Activated naive CD8-positive, alpha-beta T cell treated with anti-CD3 and anti-CD28 coated beads, Interleukin-2, amount 10 ng/mL, durations not matched to agents 7 days and 5 days (primary cell): ENCODE data around the gene ETV7. TPM values are rescaled to one million over a fixed set of nuclear protein-coding genes. Genes with fewer than 3 reads are reported as not detected.
"Not testable (repeated sequence)": the region's sequence is repeated elsewhere in the genome, so short reads cannot be mapped to it uniquely, and the experiment has no call there.

Experiments used
- ATAC-seq: fragments of 150-1000 bp; cut with Tn5 transposase; one replicate; pipeline ENCODE4 v1.10.0; 2021; ENCODE audit warnings: low read depth, moderate library complexity
- POLR2A ChIA-PET: fragments of 350-600 bp; sonication (Branson Sonifier 250); formaldehyde crosslinking; loops from one replicate; lab custom pipeline; 2021; ENCODE audit warnings: antibody characterized with exemption; lab: Charles Lee
- DNase-seq: peaks from one replicate; pipeline ENCODE4 v3.0.0; 2021
- H3K27ac Mint-ChIP-seq: one replicate; pipeline ENCODE4 v1.8.0; 2022; ENCODE audit warnings: mild to moderate bottlenecking, mixed read lengths
- H3K27me3 Mint-ChIP-seq: one replicate; pipeline ENCODE4 v1.8.0; 2022; ENCODE audit warnings: mild to moderate bottlenecking, moderate library complexity, mixed read lengths
- H3K36me3 Mint-ChIP-seq: one replicate; pipeline ENCODE4 v1.8.0; 2021; ENCODE audit warnings: mild to moderate bottlenecking, mixed read lengths
- H3K4me1 Mint-ChIP-seq: one replicate; pipeline ENCODE4 v1.8.0; 2021; ENCODE audit warnings: mixed read lengths
- H3K4me3 Mint-ChIP-seq: one replicate; pipeline ENCODE4 v1.8.0; 2022; ENCODE audit warnings: mild to moderate bottlenecking, moderate library complexity, mixed read lengths
- H3K9me3 Mint-ChIP-seq: one replicate; pipeline ENCODE4 v1.8.0; 2021; ENCODE audit warnings: mixed read lengths
- total RNA-seq, 2 experiments: library from RNA; stranded (reverse); gene quantifications; one replicate each; pipeline ENCODE4 v1.2.3, GENCODE V29; 2021

ETV7 gene
- total RNA-seq, 2 experiments from 2014 or later = 8.7 to 9.8 TPM

DNA sequence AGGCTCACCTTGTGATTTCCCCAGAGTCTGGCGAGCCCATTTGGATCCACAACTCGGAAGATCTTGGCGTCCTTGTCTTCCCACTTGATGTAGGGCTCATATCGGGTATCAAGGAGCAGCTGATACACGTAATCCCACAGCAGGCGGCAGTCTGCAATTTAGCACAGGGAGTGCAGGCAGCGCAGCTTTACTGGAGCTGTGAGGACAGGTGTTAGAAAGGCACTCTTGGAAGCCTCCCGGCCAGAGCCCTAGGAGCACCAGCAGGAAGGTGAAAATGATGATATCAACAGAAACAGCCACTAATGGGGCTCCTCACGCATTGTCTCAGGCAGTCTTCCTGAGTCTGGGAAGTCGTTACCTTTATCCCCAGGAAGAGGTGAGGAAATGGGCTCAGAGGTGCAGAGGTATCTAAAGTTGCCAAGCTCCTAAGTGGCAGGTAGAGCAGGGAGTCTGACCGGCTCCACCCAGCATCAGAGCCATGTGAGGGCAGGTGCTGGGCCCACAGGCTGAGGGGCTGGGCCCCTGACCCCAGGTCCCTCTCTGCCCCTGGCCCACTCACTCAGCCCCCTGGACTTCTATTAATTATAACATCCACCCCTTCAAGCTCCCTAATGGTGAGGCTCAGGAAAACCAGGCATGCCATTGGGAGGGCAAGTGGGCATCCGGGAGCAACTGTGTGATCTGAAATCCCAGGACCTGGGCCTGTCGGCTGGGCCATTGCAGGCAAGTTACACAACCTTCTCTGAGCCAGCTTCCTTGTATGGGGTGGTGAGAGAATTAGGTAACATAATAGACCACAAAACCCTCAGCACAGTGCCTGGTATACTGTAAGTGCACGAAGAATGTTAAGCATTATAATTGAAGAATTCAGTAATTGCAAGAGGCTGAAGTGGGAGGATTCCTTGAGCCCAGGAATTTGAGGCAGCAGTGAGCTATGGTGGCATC is 18.3 kb downstream of the ETV7 start:
- ATAC-seq (no peak), DNase-seq (no peak)
- H3K27ac Mint-ChIP-seq = no peak overlapping the region
- no peaks in the 10 kb centered on the region for H3K9me3 Mint-ChIP-seq
- H3K4me3 Mint-ChIP-seq = no peak overlapping the region
- POLR2A ChIA-PET = no interaction called here
- peaks cover 1% of the 10 kb centered on the region for H3K4me1 Mint-ChIP-seq
- no peaks in the 10 kb centered on the region for H3K27me3 Mint-ChIP-seq
- peaks cover 9% of the 10 kb centered on the region for H3K36me3 Mint-ChIP-seq

DNA sequence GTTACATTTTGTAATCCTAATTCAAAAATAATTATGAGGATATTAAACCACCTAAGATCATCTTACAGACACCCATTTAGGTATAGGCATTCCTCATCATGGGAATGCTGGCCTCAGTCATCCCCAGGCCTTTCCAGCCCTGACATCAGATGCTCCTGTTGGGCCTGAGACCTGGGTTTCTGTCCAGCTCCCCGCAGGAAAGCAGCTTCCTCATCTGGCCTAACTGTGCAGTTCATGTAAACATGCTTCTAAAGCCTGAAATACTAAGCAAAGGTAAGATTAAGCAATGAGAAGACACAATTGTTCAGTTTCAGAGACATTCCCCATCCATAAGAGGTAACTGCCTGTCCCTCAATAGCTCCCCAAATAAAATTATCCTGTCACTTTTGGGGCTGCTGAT is 19.0 kb downstream of the ETV7 start:
- Mint-ChIP-seq H3K4me3 (no peak overlapping the region), H3K27ac (no peak overlapping the region), H3K9me3 (no peaks in the 10 kb centered on the region), H3K27me3 (no peaks in the 10 kb centered on the region), H3K4me1 (peaks cover 1% of the 10 kb centered on the region), H3K36me3 (peaks cover 9% of the 10 kb centered on the region)
- POLR2A ChIA-PET = no interaction called here
- ATAC-seq (no peak), DNase-seq (no peak)

DNA sequence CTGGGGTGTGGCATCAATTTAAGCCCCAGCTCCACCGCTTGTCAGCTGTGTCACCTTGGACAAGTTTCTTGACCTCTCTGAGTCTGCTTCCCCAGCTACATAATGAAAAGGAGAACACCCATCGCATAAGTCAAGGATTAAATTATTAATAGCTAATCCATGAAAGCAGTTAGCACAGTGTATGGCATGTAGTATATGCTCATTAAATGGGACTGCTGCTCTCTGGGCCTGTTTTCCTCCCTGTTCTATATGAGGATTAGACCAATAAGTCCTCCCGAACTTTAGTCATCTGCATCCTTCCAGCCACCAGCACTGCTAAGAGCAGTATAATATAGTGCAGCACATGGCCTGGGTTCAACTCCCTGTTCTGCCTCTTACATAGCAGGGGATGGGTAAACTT is 19.7 kb downstream of the ETV7 start:
- ATAC-seq (no peak), DNase-seq (no peak)
- peaks cover 1% of the 10 kb centered on the region for H3K4me1 Mint-ChIP-seq
- no peaks in the 10 kb centered on the region for H3K27me3 Mint-ChIP-seq
- H3K27ac Mint-ChIP-seq = no peak overlapping the region
- no peaks in the 10 kb centered on the region for H3K9me3 Mint-ChIP-seq
- POLR2A ChIA-PET = no interaction called here
- H3K36me3 Mint-ChIP-seq = peaks cover 11% of the 10 kb centered on the region
- H3K4me3 Mint-ChIP-seq = no peak overlapping the region

- no peaks in the 10 kb centered on the region for H3K9me3 Mint-ChIP-seq
- no peaks in the 10 kb centered on the region for H3K27me3 Mint-ChIP-seq
- no peak overlapping the region for H3K4me3 Mint-ChIP-seq
- H3K4me1 Mint-ChIP-seq = peaks cover 6% of the 10 kb centered on the region
- POLR2A ChIA-PET = no interaction called here
- no peak for ATAC-seq
- peaks cover 8% of the 10 kb centered on the region for H3K36me3 Mint-ChIP-seq
- H3K27ac Mint-ChIP-seq = no peak overlapping the region
- no peak for DNase-seq
Measured at GRCh38 chr6:36364669-36365479, 22.6 kb downstream of the ETV7 start.

- H3K4me1 Mint-ChIP-seq, H3K36me3 Mint-ChIP-seq, ATAC-seq, H3K27ac Mint-ChIP-seq, H3K27me3 Mint-ChIP-seq, H3K4me3 Mint-ChIP-seq, POLR2A ChIA-PET, H3K9me3 Mint-ChIP-seq, DNase-seq: not testable (repeated sequence)
Measured at GRCh38 chr6:36364061-36364635, 23.3 kb downstream of the ETV7 start.

DNA sequence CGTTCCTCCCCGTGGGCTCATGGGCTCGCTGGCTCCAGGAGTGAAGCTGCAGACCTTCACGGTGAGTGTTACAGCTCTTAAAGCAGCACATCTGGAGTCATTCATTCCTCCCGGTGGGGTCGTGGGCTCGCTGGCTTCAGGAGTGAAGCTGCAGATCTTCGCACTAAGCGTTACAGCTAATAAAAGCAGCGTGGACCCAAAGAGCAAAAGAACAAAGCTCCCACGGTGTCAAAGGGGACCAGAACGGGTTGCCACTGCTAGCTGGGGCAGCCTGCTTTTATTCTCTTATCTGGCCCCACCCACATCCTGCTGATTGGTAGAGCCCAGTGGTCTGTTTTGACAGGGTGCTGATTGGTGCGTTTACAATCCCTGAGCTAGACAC is 24.1 kb downstream of the ETV7 start:
- H3K4me3 Mint-ChIP-seq, POLR2A ChIA-PET, H3K27ac Mint-ChIP-seq, DNase-seq, H3K9me3 Mint-ChIP-seq, H3K27me3 Mint-ChIP-seq, ATAC-seq, H3K36me3 Mint-ChIP-seq: not testable (repeated sequence)
- peaks cover 11% of the 10 kb centered on the region for H3K4me1 Mint-ChIP-seq

DNA sequence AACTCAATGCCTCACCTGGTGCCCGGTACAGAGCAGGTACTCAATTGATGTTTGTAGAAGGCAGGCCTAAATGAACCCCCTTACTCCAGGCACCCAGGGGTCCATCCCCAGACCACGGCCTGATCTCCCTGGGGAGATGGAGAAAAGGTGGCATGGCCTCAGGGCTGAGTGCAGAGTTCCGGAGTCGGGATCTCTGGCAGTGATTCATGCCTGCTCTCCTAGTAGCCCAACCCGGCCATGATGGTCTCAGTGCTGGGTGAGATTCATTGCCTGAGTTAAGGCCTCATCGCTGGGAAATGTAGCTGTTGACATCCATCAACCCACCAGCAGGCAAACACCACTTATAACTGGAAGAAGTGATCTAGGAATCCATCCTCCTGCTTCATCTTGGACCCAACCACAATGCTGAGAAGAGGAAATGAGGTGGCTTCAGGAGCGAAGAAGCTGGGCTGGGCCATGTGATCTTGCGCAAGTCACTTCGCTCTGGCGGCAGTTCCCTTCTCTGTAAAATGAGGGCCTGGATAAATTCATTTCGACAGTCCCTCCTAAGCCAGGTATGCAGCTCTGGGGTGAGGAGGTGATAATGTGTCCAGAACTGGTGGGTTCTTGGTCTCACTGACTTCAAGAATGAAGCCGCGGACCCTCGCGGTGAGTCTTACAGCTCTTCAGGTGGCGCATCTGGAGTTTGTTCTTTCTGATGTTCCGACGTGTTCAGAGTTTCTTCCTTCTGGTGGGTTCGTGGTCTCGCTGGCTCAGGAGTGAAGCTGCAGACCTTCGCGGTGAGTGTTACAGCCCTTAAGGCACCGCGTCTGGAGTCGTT is 24.7 kb downstream of the ETV7 start:
- no peak for ATAC-seq
- POLR2A ChIA-PET = no interaction called here
- Mint-ChIP-seq H3K4me3 (no peak overlapping the region), H3K27me3 (peaks cover 1% of the 10 kb centered on the region), H3K27ac (no peak overlapping the region), H3K36me3 (peaks cover 4% of the 10 kb centered on the region), H3K4me1 (peaks cover 16% of the 10 kb centered on the region), H3K9me3 (no peaks in the 10 kb centered on the region)
- DNase-seq = no peak

- H3K4me1 Mint-ChIP-seq = peaks cover 17% of the 10 kb centered on the region
- no peaks in the 10 kb centered on the region for H3K9me3 Mint-ChIP-seq
- H3K4me3 Mint-ChIP-seq = no peak overlapping the region
- DNase-seq (no peak), ATAC-seq (no peak)
- H3K36me3 Mint-ChIP-seq = peaks cover 4% of the 10 kb centered on the region
- H3K27me3 Mint-ChIP-seq = peaks cover 6% of the 10 kb centered on the region
- H3K27ac Mint-ChIP-seq = no peak overlapping the region
- POLR2A ChIA-PET = no interaction called here
Measured at GRCh38 chr6:36361071-36361470, 26.4 kb downstream of the ETV7 start.

DNA sequence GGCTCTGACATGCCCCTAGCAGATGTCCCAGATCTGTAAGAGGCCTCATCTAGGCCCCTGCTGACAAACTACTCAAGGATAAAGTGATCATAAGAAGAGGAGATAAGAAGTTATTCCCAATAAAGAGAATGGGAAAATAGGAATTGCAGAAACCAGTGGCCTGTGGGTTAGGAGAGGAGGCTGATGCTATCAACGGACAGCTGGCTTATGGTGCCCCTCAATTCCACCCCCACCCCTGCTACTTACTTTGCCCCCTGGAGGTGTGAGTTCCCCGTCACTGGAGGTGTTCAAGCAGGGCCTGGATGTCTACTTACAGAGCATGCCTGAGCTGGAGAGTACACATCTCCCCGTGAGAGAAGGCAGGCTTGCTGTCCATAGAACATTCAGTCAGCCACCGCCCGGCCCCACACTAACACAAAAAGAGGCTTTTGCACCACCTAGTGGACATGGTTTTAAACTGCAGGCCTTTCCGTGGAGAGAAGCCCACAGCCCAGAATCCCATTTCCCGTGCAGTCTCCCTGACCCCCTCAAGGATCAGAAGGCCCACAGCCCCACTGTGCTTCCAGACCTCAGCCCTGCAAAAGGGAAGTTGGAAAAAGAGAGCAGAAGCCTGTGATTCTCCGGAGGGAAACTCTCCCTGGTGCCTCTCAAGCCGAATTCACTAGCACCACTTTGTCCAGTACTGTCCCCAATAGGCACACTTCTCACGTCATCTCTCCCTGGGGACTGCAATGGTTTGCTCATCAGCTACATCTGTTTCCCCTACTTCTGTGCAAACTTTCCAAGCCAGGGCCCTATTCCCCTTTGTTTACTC is 27.0 kb downstream of the ETV7 start:
- POLR2A ChIA-PET = no interaction called here
- ATAC-seq = peak; percentile 92
- H3K4me3 Mint-ChIP-seq = no peak overlapping the region
- peaks cover 10% of the 10 kb centered on the region for H3K27me3 Mint-ChIP-seq
- peaks cover 4% of the 10 kb centered on the region for H3K36me3 Mint-ChIP-seq
- peak; percentile 65 for DNase-seq
- no peaks in the 10 kb centered on the region for H3K9me3 Mint-ChIP-seq
- no peak overlapping the region for H3K27ac Mint-ChIP-seq
- H3K4me1 Mint-ChIP-seq = peaks cover 20% of the 10 kb centered on the region

DNA sequence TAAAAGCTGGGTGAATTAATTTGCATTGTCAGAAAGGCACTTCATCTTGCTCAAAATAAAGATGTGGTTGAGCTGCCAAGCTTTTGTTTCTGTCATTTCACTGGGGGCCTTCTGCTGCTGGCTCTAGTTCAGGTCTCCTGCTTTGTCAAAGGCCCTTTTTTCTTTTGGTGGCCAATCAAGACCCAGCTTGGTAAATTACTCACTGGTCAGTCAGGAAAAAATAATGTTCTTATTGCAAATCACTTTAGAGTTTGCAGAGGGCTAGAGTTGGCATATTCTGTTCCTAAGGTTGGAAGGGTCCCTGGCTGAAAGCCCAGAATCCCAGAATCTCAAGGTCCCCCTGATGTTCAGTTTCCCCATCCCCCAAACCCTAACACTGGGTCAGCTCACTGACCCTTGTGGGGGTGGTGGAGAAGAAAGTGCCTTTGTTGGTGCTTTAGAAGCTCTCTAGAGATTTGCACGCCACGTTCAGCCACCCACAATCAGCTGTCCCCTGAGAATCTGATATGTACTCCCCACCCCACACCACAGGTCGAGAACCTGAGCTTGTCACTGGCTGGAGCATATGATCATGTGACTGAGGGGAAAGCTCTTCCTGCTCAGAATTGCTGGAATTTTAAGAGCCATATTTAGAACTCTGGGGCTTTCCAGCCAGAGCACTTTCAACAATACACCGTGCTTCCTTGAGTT is 29.1 kb downstream of the ETV7 start:
- H3K36me3 Mint-ChIP-seq = peaks cover 7% of the 10 kb centered on the region
- POLR2A ChIA-PET = interaction anchor here (0.8 to 1.3 kb wide), 3 partner anchors 8 to 237 kb away, joined by 3 to 4 read pairs (median 3); no protein-coding TSS in a partner anchor

DNA sequence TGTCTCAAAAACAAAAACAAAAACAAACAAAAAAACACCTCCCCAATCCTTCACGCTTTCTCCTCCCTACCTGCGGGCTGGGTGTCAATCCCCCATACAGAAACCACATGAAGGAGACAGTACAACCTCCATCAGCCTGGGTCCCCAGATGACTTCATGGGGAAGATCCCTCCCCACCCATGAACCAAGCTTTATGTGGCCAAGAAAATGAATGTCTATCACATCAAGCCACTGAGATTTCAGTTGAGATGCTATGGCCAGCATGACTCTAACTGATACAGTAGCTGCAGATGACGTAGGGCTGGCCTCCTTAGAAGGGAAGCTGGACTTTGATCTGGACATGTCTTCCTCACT is 29.6 kb downstream of the ETV7 start:
- ATAC-seq (peak; percentile 30), DNase-seq (no peak)
- Mint-ChIP-seq H3K27me3 (peaks cover 14% of the 10 kb centered on the region), H3K4me3 (no peak overlapping the region), H3K36me3 (peaks cover 6% of the 10 kb centered on the region), H3K9me3 (peaks cover 1% of the 10 kb centered on the region), H3K27ac (no peak overlapping the region), H3K4me1 (peaks cover 20% of the 10 kb centered on the region)
- POLR2A ChIA-PET = interaction anchor here (0.8 to 1.3 kb wide), 2 partner anchors 17 to 236 kb away, joined by 3 to 4 read pairs; no protein-coding TSS in a partner anchor

More for the DNA sequence above, 29.1 kb downstream of the ETV7 start:
- ATAC-seq = no peak
- peaks cover 20% of the 10 kb centered on the region for H3K4me1 Mint-ChIP-seq
- no peak overlapping the region for H3K4me3 Mint-ChIP-seq
- H3K9me3 Mint-ChIP-seq = peaks cover 1% of the 10 kb centered on the region
- DNase-seq = no peak
- H3K27ac Mint-ChIP-seq = no peak overlapping the region
- H3K27me3 Mint-ChIP-seq = peaks cover 14% of the 10 kb centered on the region

DNA sequence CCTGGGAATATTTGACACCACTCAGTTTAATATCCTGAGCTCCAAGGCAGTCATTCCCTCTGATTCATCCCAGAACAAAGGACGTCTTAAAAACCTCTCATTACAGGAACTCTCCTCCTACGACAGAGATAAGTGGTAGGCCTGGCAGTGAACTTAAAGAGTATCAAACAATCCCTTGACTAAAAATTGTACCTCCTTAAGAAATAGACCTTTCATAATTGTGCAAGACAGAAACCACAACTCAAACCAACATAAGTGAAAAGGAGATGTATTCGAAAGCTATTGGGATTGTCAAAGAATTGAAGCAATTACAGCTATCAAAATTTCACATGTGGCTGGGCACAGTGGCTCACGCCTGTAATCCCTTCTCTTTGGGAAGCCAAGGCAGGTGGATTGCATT is 31.6 kb downstream of the ETV7 start:
- ATAC-seq = no peak
- Mint-ChIP-seq H3K9me3 (peaks cover 1% of the 10 kb centered on the region), H3K27ac (no peak overlapping the region), H3K4me3 (no peak overlapping the region), H3K27me3 (peaks cover 14% of the 10 kb centered on the region), H3K4me1 (peaks cover 20% of the 10 kb centered on the region), H3K36me3 (peaks cover 3% of the 10 kb centered on the region)
- no peak for DNase-seq
- POLR2A ChIA-PET = interaction anchor here (0.7 kb wide), 1 partner anchor 226 kb away, joined by 4 read pairs; no protein-coding TSS in a partner anchor
